ENCODE data around the gene SSUH2.

SSUH2 gene

GRCh38 chr3:8646313-8646938, 1.8 kb upstream of the SSUH2 start:
- TF ChIP-seq GATA3 (IDR thresholded peaks at IDR 0.05; ENCODE audit: low read depth, low read length) (no peak), GATA2 (IDR thresholded peaks at IDR 0.05; ENCODE audit: low read depth, low read length) (no peak)

GRCh38 chr3:8645712-8646111, 1.1 kb upstream of the SSUH2 start:
- no peak for TF ChIP-seq GATA3 (IDR thresholded peaks at IDR 0.05; ENCODE audit: low read depth, low read length)

GRCh38 chr3:8643693-8644365, 769 bp downstream of the SSUH2 start:
- TF ChIP-seq GATA2 (IDR thresholded peaks at IDR 0.05; ENCODE audit: low read depth, low read length) (no peak), GATA3 (IDR thresholded peaks at IDR 0.05; ENCODE audit: low read depth, low read length) (no peak)

- TF ChIP-seq GATA2 (IDR thresholded peaks at IDR 0.05; ENCODE audit: low read depth, low read length): no peak
- no peak for TF ChIP-seq GATA3 (IDR thresholded peaks at IDR 0.05; ENCODE audit: low read depth, low read length)
These were observed 2.6 kb downstream of the SSUH2 start for GRCh38 chr3:8642001-8642400.

GRCh38 chr3:8641472-8641871, 3.1 kb downstream of the SSUH2 start:
- TF ChIP-seq GATA2 (IDR thresholded peaks at IDR 0.05; ENCODE audit: low read depth, low read length) (no peak), GATA3 (IDR thresholded peaks at IDR 0.05; ENCODE audit: low read depth, low read length) (no peak)

- TF ChIP-seq GATA2 (IDR thresholded peaks at IDR 0.05; ENCODE audit: low read depth, low read length): no peak
- no peak for TF ChIP-seq GATA3 (IDR thresholded peaks at IDR 0.05; ENCODE audit: low read depth, low read length)
These were observed 4.4 kb downstream of the SSUH2 start for GRCh38 chr3:8640223-8640622.

GRCh38 chr3:8639659-8640000, 5.0 kb downstream of the SSUH2 start:
- TF ChIP-seq GATA3 (IDR thresholded peaks at IDR 0.05; ENCODE audit: low read depth, low read length) (no peak), GATA2 (IDR thresholded peaks at IDR 0.05; ENCODE audit: low read depth, low read length) (no peak)

GRCh38 chr3:8638994-8639658, 5.5 kb downstream of the SSUH2 start:
- TF ChIP-seq GATA3 (IDR thresholded peaks at IDR 0.05; ENCODE audit: low read depth, low read length) (no peak), GATA2 (IDR thresholded peaks at IDR 0.05; ENCODE audit: low read depth, low read length) (no peak)

GRCh38 chr3:8637348-8637747, 7.2 kb downstream of the SSUH2 start:
- TF ChIP-seq GATA2 (IDR thresholded peaks at IDR 0.05; ENCODE audit: low read depth, low read length) (no peak), GATA3 (IDR thresholded peaks at IDR 0.05; ENCODE audit: low read depth, low read length) (no peak)

GRCh38 chr3:8635631-8636030, 9.0 kb downstream of the SSUH2 start:
- TF ChIP-seq GATA2 (IDR thresholded peaks at IDR 0.05; ENCODE audit: low read depth, low read length): no peak
- TF ChIP-seq GATA3 (IDR thresholded peaks at IDR 0.05; ENCODE audit: low read depth, low read length): no peak

- TF ChIP-seq GATA3 (IDR thresholded peaks at IDR 0.05; ENCODE audit: low read depth, low read length) (no peak), GATA2 (IDR thresholded peaks at IDR 0.05; ENCODE audit: low read depth, low read length) (no peak)
These were observed 9.5 kb downstream of the SSUH2 start for GRCh38 chr3:8635125-8635524.

- no peak for TF ChIP-seq GATA3 (IDR thresholded peaks at IDR 0.05; ENCODE audit: low read depth, low read length)
- TF ChIP-seq GATA2 (IDR thresholded peaks at IDR 0.05; ENCODE audit: low read depth, low read length): no peak
These were observed 12.0 kb downstream of the SSUH2 start for GRCh38 chr3:8632402-8633237.

GRCh38 chr3:8631661-8632060, 12.9 kb downstream of the SSUH2 start:
- TF ChIP-seq GATA2 (IDR thresholded peaks at IDR 0.05; ENCODE audit: low read depth, low read length): no peak
- no peak for TF ChIP-seq GATA3 (IDR thresholded peaks at IDR 0.05; ENCODE audit: low read depth, low read length)
